OCI-LY7 (cell line): Measurements from ENCODE around the gene CDH19. TPM values are rescaled to one million over a fixed set of nuclear protein-coding genes. Genes with fewer than 3 reads are reported as not detected.

Source experiments
- BruUV-seq: library from RNA; stranded (reverse); fragments of 400-500 nt; replicated peaks from 2 replicates; lab custom pipeline; 2021; lab: Mats Ljungman, UMichigan
- CTCF ChIA-PET: fragments of 300-600 bp; sonication (Branson Sonifier 250); formaldehyde crosslinking; loops from one replicate; lab custom pipeline; 2022; ENCODE audit warnings: antibody characterized with exemption; ENCODE audit not compliant: unreplicated experiment; lab: Charles Lee
- POLR2A ChIA-PET: fragments of 300-600 bp; sonication (Branson Sonifier 250); formaldehyde crosslinking; loops from one replicate; lab custom pipeline; 2022; ENCODE audit warnings: antibody characterized with exemption; lab: Charles Lee
- DNase-seq: peaks from one replicate; pipeline ENCODE4 v3.0.0-alpha.2; 2015; ENCODE audit warnings: low spot score
- H2AFZ ChIP-seq: fragments of 200-600 bp; sonication (generic), shearing (Covaris generic); 2 replicates; pipeline ENCODE4 v1.6.1; 2014; ENCODE audit warnings: mild to moderate bottlenecking, antibody characterized with exemption, low read length, moderate library complexity
- H3K27ac ChIP-seq: fragments of 200-600 bp; sonication (generic); 2 replicates; pipeline ENCODE4 v1.5.1; 2014; ENCODE audit warnings: mixed run types, low read depth, mild to moderate bottlenecking, moderate library complexity, low read length, inconsistent platforms; ENCODE audit not compliant: poor library complexity, severe bottlenecking
- H3K36me3 ChIP-seq: fragments of 200-600 bp; sonication (generic); 2 replicates; pipeline ENCODE4 v1.6.1; 2014; ENCODE audit warnings: mild to moderate bottlenecking, antibody characterized with exemption, low read length, moderate library complexity, mixed read lengths; ENCODE audit not compliant: insufficient read depth
- H3K4me1 ChIP-seq: fragments of 200-600 bp; sonication (generic); 2 replicates; pipeline ENCODE4 v1.5.1; 2014; ENCODE audit warnings: mild to moderate bottlenecking, low read length; ENCODE audit not compliant: insufficient read depth, poor library complexity, severe bottlenecking
- H3K4me2 ChIP-seq: fragments of 200-600 bp; sonication (generic); 2 replicates; pipeline ENCODE4 v1.6.1; 2014; ENCODE audit warnings: mild to moderate bottlenecking, low read length
- H3K4me3 ChIP-seq: fragments of 200-600 bp; sonication (generic); 2 replicates; pipeline ENCODE4 v1.5.1; 2014; ENCODE audit warnings: mild to moderate bottlenecking, low read depth, low read length; ENCODE audit not compliant: poor library complexity, severe bottlenecking
- H3K79me2 ChIP-seq: fragments of 200-600 bp; sonication (generic); 2 replicates; pipeline ENCODE4 v1.6.1; 2016; ENCODE audit warnings: low read depth, mild to moderate bottlenecking, low read length, moderate library complexity, mixed read lengths; ENCODE audit not compliant: insufficient read depth
- H3K9me2 ChIP-seq: fragments of 200-600 bp; sonication (generic); 2 replicates; pipeline ENCODE4 v1.6.1; 2016; ENCODE audit warnings: mild to moderate bottlenecking, low read length, mixed read lengths; ENCODE audit not compliant: insufficient read depth
- H3K9me3 ChIP-seq: fragments of 200-600 bp; sonication (generic); 2 replicates; pipeline ENCODE4 v1.6.1; 2014; ENCODE audit warnings: mild to moderate bottlenecking, mixed run types, low read length, mixed read lengths
- H4K20me1 ChIP-seq: fragments of 200-600 bp; sonication (generic); 2 replicates; pipeline ENCODE4 v1.6.1; 2014; ENCODE audit warnings: mild to moderate bottlenecking, antibody characterized with exemption, low read length, moderate library complexity, mixed read lengths; ENCODE audit not compliant: insufficient read depth
- CTCF ChIP-seq: fragments of 200-600 bp; sonication (generic); conservative IDR thresholded peaks from 2 replicates; pipeline ENCODE4 v1.5.1; 2014; ENCODE audit warnings: mild to moderate bottlenecking, antibody characterized with exemption, low read length, moderate library complexity, mixed read lengths
- EZH2phosphoT487 ChIP-seq: fragments of 200-600 bp; sonication (generic); IDR thresholded peaks from 2 replicates; pipeline ENCODE4 v1.6.1; 2018; ENCODE audit warnings: low read depth, borderline replicate concordance, mild to moderate bottlenecking, mixed run types, antibody characterized with exemption, low read length, moderate library complexity, mixed read lengths
- intact Hi-C: fragments of 100-400 bp; cut with micrococcal nuclease; formaldehyde crosslinking; loops from one replicate; pipeline ENCODE4 v1.10.0; 2022; ENCODE audit not compliant: unreplicated experiment
- total RNA-seq, 2 experiments: library from RNA; depleted of rRNA in 1 of 2; stranded (reverse); fragments of >200 nt in 1 of 2; shearing (Covaris generic) in 1 of 2; gene quantifications; 2 replicates each; pipeline ENCODE4 v1.2.3, GENCODE V29; 2014 to 2022

CDH19 gene
- total RNA-seq, 2 experiments from 2014 or later = not detected

DNA sequence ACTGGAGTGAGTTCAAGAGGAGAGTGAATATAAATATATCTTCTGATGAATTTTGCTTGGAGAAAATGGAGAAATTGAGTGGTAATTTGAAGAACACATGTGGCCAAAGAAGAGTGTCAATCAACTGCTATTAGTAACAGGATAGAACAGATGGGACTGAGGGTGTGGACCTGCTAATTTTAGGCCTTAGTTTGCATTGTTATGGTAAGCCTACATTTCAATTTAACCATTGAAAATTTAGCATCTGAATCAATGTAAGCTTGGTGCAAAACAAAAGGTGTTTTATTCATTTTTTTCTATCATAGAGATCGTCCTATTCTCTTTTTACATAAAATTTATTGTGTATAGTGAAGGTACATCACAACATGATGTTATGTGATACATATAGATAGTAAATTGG is 42.1 kb upstream of the CDH19 start:
- intact Hi-C loops = no loop called here
- H4K20me1 ChIP-seq = no peaks in the 10 kb centered on the region
- H3K27ac ChIP-seq = no peak overlapping the region
- H3K79me2 ChIP-seq = no peaks in the 10 kb centered on the region
- POLR2A ChIA-PET = no interaction called here
- H3K9me2 ChIP-seq = no peaks in the 10 kb centered on the region
- TF ChIP-seq EZH2phosphoT487 = no peak
- TF ChIP-seq CTCF = no peak
- CTCF ChIA-PET = no interaction called here
- H3K36me3 ChIP-seq = no peaks in the 10 kb centered on the region
- no TSS peak for BruUV-seq
- no peak overlapping the region for H3K4me3 ChIP-seq
- no peaks in the 10 kb centered on the region for H3K4me1 ChIP-seq
- H3K9me3 ChIP-seq = no peaks in the 10 kb centered on the region
- H3K4me2 ChIP-seq = no peak overlapping the region
- no peak overlapping the region for H2AFZ ChIP-seq
- no peak for DNase-seq

DNA sequence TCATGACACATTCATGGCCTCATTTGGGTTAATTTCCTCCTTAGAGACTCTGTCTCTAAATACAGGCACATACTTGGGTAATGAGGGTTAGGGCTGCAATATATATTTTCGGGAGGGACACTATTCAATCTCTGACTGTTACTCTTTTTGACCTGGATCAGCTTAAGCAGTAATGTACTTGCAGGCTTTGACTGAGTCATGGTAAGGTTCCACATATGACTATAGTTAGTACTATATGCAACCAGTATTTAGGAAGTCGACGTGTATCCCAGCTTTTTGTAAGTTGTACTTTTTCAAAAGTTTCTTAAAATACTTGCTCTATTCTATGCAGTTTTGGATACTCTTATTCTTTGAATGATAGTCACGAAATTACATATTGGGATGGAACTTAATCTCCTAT is 37.2 kb upstream of the CDH19 start:
- POLR2A ChIA-PET = no interaction called here
- CTCF ChIA-PET = no interaction called here
- Histone ChIP-seq H3K4me2 (no peak overlapping the region), H3K36me3 (no peaks in the 10 kb centered on the region), H2AFZ (no peak overlapping the region), H3K4me1 (no peaks in the 10 kb centered on the region), H3K4me3 (no peak overlapping the region), H3K79me2 (no peaks in the 10 kb centered on the region), H3K27ac (no peak overlapping the region), H3K9me3 (no peaks in the 10 kb centered on the region), H3K9me2 (no peaks in the 10 kb centered on the region), H4K20me1 (no peaks in the 10 kb centered on the region)
- TF ChIP-seq EZH2phosphoT487 (no peak), CTCF (no peak)
- no TSS peak for BruUV-seq
- intact Hi-C loops = no loop called here
- DNase-seq = no peak

GRCh38 chr18:66640431-66640830 is 36.5 kb upstream of the CDH19 start:
- CTCF ChIA-PET = no interaction called here
- H2AFZ ChIP-seq = no peak overlapping the region

More at GRCh38 chr18:66640431-66640830, 36.5 kb upstream of the CDH19 start:
- Histone ChIP-seq H3K4me2 (no peak overlapping the region), H4K20me1 (no peaks in the 10 kb centered on the region), H3K9me2 (no peaks in the 10 kb centered on the region), H3K79me2 (no peaks in the 10 kb centered on the region), H3K27ac (no peak overlapping the region), H3K4me1 (no peaks in the 10 kb centered on the region), H3K4me3 (no peak overlapping the region), H3K36me3 (no peaks in the 10 kb centered on the region), H3K9me3 (no peaks in the 10 kb centered on the region)
- POLR2A ChIA-PET = no interaction called here
- DNase-seq = no peak
- TF ChIP-seq EZH2phosphoT487 (no peak), CTCF (no peak)
- no TSS peak for BruUV-seq
- intact Hi-C loops = no loop called here
